GM18951 (cell line): ENCODE measurements around the gene GPC5.

ENCODE experiments used
- POLR2A ChIP-seq: IDR thresholded peaks from 4 replicates; pipeline ENCODE4 v1.6.1; 2011; ENCODE audit warnings: mild to moderate bottlenecking; ENCODE audit not compliant: insufficient read length, insufficient read depth; ENCODE audit errors: extremely low read depth
- in situ Hi-C: fragments of 300-500 bp; cut with MboI; formaldehyde crosslinking; loops from one replicate; pipeline ENCODE4 v1.12.0; 2022; ENCODE audit warnings: low sequenced_read_pairs, mixed read lengths, inconsistent platforms; ENCODE audit not compliant: unreplicated experiment

The GPC5 gene

GRCh38 chr13:91586609-91587008 is 188.2 kb downstream of the GPC5 start:
- in situ Hi-C loops: no loop called here
- no peak for TF ChIP-seq POLR2A

- in situ Hi-C loops: no loop called here
- TF ChIP-seq POLR2A: no peak
Measured at GRCh38 chr13:91588541-91588940, 190.1 kb downstream of the GPC5 start.

DNA sequence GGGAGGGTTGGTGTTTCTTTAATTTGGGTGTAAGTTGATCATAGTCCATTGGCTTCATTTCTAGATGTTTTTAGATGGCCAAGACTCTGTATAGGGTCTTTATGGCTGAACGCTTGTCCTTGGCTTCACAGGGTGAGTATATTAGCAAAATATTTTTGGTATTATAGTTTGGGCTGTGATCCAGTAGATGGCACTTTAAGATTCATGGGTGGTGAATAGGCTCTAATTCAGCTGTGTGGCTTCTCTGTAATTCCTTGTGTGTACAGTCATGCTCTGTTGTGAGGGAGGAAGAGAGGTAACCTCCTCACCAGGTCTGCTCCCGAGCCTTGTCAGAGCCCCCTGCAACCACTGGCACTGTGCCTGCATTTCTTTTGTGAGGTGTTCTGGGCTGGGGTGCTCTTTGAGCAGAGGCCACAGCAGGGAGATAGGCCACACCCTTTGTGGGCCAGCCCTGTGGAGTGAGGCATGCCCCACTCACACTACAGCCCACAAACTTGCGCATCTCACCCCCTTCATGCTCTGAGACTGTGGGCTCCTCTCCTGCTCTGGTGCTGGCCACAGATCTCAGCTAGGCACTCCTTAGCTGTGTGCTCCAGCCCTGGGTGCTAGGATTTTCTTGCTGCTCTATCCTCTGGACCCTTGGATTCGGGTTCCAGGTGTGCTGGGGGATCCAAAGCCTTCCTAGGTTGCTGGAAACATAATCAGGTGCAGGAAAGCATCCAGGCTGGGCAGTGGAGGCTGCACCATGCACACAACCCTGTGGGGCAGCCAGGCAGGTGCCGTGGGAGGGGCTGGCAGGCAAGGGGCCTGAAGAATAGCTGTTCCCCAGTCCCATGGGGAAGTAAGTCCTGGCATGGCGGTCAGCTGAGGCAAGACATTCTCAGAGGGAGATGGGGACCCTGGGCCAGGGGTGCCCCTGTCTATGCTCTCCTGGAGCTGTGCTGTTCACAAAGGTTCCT is 193.9 kb downstream of the GPC5 start:
- in situ Hi-C loops: no loop called here
- no peak for TF ChIP-seq POLR2A

DNA sequence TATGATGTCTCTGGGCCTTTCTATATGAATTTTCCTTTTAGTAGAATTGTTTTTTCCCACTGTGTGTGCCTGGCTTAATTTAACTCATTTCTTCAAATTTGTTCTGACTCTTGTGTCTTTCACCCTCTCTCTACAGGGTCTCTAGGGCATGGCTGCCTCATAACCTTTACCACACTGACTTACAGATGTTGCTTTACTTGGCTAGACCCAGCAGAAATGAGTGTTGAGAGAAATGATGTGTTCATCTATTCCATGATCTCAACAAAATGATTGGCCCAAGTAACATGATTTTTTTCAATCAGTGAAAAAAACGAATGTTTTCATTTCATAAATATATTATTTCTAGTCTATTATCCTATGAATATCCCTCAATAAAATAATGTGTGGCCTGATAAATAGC is 195.0 kb downstream of the GPC5 start:
- in situ Hi-C loops: no loop called here
- no peak for TF ChIP-seq POLR2A

- TF ChIP-seq POLR2A: no peak
- in situ Hi-C loops: no loop called here
Measured at GRCh38 chr13:91594061-91594460, 195.6 kb downstream of the GPC5 start.

DNA sequence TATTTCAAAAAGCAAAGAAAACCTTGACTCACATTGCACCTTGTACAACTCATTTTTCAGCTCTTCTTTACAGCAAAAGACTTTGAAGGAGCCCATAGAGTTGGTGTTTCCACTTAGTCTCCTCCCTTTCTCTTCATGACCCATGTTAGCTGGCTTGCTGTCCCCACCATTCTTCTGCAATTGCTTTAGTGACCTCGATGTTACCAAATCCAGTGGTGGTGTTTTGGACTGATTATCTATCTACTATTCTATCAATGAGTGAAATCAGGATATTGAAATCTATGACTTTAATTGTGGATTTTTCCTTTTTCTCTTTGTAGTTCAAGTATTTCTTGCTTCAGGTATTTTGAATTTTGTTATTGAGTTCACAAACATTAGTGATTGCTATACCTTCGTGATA is 197.3 kb downstream of the GPC5 start:
- in situ Hi-C loops: no loop called here
- no peak for TF ChIP-seq POLR2A

- in situ Hi-C loops: no loop called here
- no peak for TF ChIP-seq POLR2A
Measured at GRCh38 chr13:91596842-91597241, 198.4 kb downstream of the GPC5 start.

- in situ Hi-C loops: no loop called here
- no peak for TF ChIP-seq POLR2A
Measured at GRCh38 chr13:91598655-91599054, 200.2 kb downstream of the GPC5 start.

- TF ChIP-seq POLR2A: no peak
- in situ Hi-C loops: no loop called here
Measured at GRCh38 chr13:91601273-91601672, 202.9 kb downstream of the GPC5 start.

DNA sequence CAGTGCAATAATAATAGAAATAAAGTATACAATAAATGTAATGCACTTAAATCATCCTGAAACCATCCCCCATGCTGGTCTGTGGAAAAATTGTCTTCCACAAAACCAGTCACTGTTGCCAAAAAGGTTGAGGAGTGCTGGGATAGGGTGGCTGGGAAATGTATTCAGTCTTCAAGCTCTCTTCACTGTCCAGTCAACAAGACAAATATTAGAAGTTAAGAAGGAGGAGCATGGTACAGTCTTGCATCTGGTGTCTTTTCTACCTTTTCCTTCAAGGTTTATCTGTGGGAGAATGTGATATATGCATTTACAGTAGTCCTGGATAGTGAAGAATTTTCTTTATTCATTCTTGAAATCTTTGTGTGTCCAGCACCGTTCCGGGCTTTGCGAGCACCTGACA is 203.4 kb downstream of the GPC5 start:
- TF ChIP-seq POLR2A: no peak
- in situ Hi-C loops: no loop called here

DNA sequence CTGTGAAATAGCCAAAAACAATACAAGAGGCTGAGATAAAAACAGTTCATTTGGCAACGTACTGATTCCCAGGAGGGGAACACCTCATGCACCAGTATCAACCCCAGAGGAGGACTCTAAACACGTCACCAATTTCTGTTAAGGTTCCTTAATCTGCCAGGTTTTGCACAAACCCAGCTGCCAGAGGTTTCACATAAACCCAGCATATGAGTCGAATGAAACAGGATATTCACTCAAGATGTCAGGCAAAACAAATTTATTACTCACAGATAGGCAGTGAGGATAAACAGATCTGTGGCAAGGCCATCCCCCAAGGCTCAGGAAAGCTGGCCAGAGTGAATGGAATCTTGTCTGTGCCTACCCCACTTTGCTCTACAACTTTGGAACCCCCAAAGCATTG is 210.9 kb downstream of the GPC5 start:
- in situ Hi-C loops: no loop called here
- no peak for TF ChIP-seq POLR2A

DNA sequence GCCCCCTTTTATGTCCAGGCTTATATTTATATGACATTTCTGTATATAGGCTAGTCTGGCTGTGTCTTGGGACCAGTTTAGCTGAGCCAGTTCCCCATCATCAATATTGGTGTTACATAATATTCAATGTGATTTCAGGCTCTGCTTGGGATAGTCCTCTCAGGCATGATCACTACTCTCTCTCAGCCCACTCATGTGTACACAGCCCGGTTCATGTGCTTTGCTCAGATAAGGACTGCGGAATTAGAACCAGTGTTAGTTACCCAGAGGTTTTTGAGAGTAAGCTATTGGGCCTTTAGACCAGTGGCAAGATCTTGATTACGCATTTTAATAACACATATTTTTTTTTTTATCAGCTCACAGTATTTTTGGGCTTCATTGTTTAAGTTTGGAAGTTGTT is 219.9 kb downstream of the GPC5 start:
- in situ Hi-C loops: no loop called here
- TF ChIP-seq POLR2A: no peak

DNA sequence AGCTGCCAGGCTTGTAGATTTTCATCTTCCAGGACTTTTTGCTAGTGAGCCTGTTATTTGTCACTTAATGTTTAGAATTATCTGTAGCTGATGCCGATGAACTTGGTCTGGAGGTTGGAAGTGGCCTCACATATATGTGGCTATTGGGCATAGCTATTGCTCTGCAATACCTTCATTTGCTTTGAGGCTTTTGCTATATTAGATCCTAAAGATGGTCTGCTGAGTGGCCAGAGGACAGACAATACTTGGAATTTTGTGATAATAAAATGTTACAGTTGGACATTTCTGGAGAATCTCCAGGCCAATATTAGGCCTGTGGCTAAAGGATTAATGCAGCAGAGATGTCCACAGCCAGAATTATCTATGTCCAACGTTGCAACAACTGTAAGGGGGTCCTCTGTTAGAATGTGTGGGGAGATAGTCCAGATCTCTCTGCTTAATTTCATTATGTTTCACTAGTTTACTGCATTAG is 222.3 kb downstream of the GPC5 start:
- in situ Hi-C loops: no loop called here
- no peak for TF ChIP-seq POLR2A

DNA sequence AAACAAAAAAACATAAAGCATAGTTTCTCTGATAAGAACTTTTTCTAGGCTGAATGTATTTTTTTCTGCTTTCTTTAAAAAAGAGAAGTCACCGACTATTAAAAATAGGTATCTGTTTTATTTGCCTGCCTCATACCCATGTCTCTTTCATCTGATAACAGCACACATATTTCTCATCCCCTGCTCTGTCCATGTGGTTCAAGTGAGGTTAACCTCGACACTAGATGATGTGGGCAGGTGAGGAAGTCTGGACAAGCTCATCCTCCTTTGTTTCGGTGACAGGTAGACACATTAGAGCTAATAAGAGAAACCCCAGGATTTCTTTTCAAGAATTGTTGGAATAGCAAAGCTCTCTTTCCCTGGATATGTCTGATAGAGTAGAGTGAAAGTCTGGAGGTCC is 222.7 kb downstream of the GPC5 start:
- TF ChIP-seq POLR2A: no peak
- in situ Hi-C loops: no loop called here
